ENCODE results near the gene KCMF1. TPM values are rescaled to one million over a fixed set of nuclear protein-coding genes. Genes with fewer than 3 reads are reported as not detected.

The KCMF1 gene
- total and polyA plus RNA-seq, 4 donors, result 10.5 to 45.4 (median 23.1) TPM

- Histone ChIP-seq H3K27ac (ENCODE audit: low read depth in 1 of 2, low read length in 2 of 2) (no peak overlapping the region), H3K9me3 (ENCODE audit: control insufficient read depth in 4 of 4, low read length in 3 of 4) (no peaks in the 10 kb centered on the region), H3K9ac (ENCODE audit: low read depth in 1 of 2, low read length in 2 of 2) (no peak overlapping the region), H3K27me3 (ENCODE audit: control insufficient read depth in 4 of 4, insufficient read depth in 4 of 4, low read length in 3 of 4) (no peaks in the 10 kb centered on the region), H3K36me3 (ENCODE audit: control insufficient read depth in 4 of 4, insufficient read depth in 3 of 4, low read depth in 1 of 4, low read length in 3 of 4) (peaks cover 2 to 3% (median 2%) of the 10 kb centered on the region in 4 donors), H3K4me3 (ENCODE audit: low read depth in 1 of 3, low read length in 3 of 3) (no peak overlapping the region), H3K4me1 (ENCODE audit: control insufficient read depth in 4 of 4, insufficient read depth in 4 of 4, low read length in 3 of 4) (peaks cover 0 to 6% (median 1%) of the 10 kb centered on the region in 4 donors)
- TF ChIP-seq REST (IDR thresholded peaks at IDR 0.05), result no peak
- no peak for TF ChIP-seq ATF3 (IDR thresholded peaks at IDR 0.05)
- TF ChIP-seq MAX (IDR thresholded peaks at IDR 0.05), result no peak
- TF ChIP-seq YY1 (IDR thresholded peaks at IDR 0.05), result no peak
- TF ChIP-seq CTCF (IDR thresholded peaks at IDR 0.05; ENCODE audit: low read depth, low read length, missing input control), result no peak
- no peak for TF ChIP-seq SP1 (IDR thresholded peaks at IDR 0.05)
- TF ChIP-seq EGR1 (IDR thresholded peaks at IDR 0.05; ENCODE audit: low read depth in 2 of 2), result no peak
- TF ChIP-seq JUND (IDR thresholded peaks at IDR 0.05), result no peak
- TF ChIP-seq FOXA2 (IDR thresholded peaks at IDR 0.05), result no peak
- no peak for TF ChIP-seq RXRA (IDR thresholded peaks at IDR 0.05)
- no peak for DNase-seq (ENCODE audit: low spot score)
- 97% methylated on average over 1 of the region's 1 CpG for whole genome bisulfite sequencing
Measured at GRCh38 chr2:85010404-85010803, 39.4 kb downstream of the KCMF1 start.

- DNase-seq (ENCODE audit: low spot score), result no peak
- H3K4me3 ChIP-seq (ENCODE audit: low read depth in 1 of 3, low read length in 3 of 3), result no peak overlapping the region
- H3K9ac ChIP-seq (ENCODE audit: low read depth in 1 of 2, low read length in 2 of 2), result no peak overlapping the region
- no peak overlapping the region for H3K27ac ChIP-seq (ENCODE audit: low read depth in 1 of 2, low read length in 2 of 2)
- H3K4me1 ChIP-seq (ENCODE audit: control insufficient read depth in 4 of 4, insufficient read depth in 4 of 4, low read length in 3 of 4), result peaks cover 0 to 6% (median 2%) of the 10 kb centered on the region in 4 donors
- peaks cover 2 to 3% (median 2%) of the 10 kb centered on the region in 4 donors for H3K36me3 ChIP-seq (ENCODE audit: control insufficient read depth in 4 of 4, insufficient read depth in 3 of 4, low read depth in 1 of 4, low read length in 3 of 4)
- TF ChIP-seq YY1 (IDR thresholded peaks at IDR 0.05) (no peak), CTCF (IDR thresholded peaks at IDR 0.05; ENCODE audit: low read depth, low read length, missing input control) (no peak), NR2F2 (IDR thresholded peaks at IDR 0.05) (no peak), JUND (IDR thresholded peaks at IDR 0.05) (no peak), HNF4G (IDR thresholded peaks at IDR 0.05) (no peak), TAF1 (conservative IDR thresholded peaks at IDR 0.05) (no peak), FOXA1 (IDR thresholded peaks at IDR 0.05) (no peak), RXRA (IDR thresholded peaks at IDR 0.05) (no peak), HNF4A (conservative IDR thresholded peaks at IDR 0.05) (no peak)
- H3K27me3 ChIP-seq (ENCODE audit: control insufficient read depth in 4 of 4, insufficient read depth in 4 of 4, low read length in 3 of 4), result no peaks in the 10 kb centered on the region
- H3K9me3 ChIP-seq (ENCODE audit: control insufficient read depth in 4 of 4, low read length in 3 of 4), result no peaks in the 10 kb centered on the region
- 94% methylated on average over 3 of the region's 3 CpGs for WGBS
Measured at GRCh38 chr2:85011098-85011497, 40.1 kb downstream of the KCMF1 start.
